ENCODE data around the gene SPATS1. TPM values are rescaled to one million over a fixed set of nuclear protein-coding genes. Genes with fewer than 3 reads are reported as not detected.
"Not testable (repeated sequence)": the region's sequence is repeated elsewhere in the genome, so short reads cannot be mapped to it uniquely, and the experiment has no call there.

The SPATS1 gene
- total and polyA plus RNA-seq, 2 donors: 0.09 to 0.33 TPM

DNA sequence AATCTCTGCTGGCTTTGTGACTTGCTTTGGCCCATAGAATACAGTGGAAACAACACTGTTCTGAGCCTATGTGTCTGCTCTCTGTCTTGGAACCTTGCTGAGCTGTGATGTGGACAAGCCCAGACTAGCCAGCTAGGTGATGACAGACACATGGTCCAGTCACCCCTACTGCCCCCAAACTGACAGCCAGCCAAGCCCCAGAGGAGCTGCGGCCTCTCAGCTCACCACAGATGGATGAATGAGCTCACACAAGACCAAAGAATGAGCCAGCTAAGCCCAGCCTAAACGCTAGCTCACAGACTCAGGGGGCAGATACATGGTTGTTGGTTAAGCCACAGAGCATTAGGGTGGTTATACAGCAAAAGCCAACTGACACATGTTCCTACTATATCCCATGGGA is 33.4 kb upstream of the SPATS1 start:
- H3K4me1 ChIP-seq (ENCODE audit: control insufficient read depth in 2 of 2, insufficient read depth in 2 of 2, low read length in 2 of 2): peaks cover 7 to 10% of the 10 kb centered on the region in 2 donors
- H3K36me3 ChIP-seq (ENCODE audit: control insufficient read depth in 2 of 2, insufficient read depth in 2 of 2, low read length in 1 of 2): peaks cover 53 to 69% of the 10 kb centered on the region in 2 donors
- DNase-seq (ENCODE audit: low read depth in 6 of 9, low spot score in 9 of 9): no peak

GRCh38 chr6:44309631-44310030 is 32.8 kb upstream of the SPATS1 start:
- Histone ChIP-seq H3K27ac (ENCODE audit: low read depth in 1 of 2, low read length in 1 of 2) (no peak overlapping the region), H3K36me3 (ENCODE audit: control insufficient read depth in 2 of 2, insufficient read depth in 2 of 2, low read length in 1 of 2) (peaks cover 48 to 63% of the 10 kb centered on the region in 2 donors)
- DNase-seq (ENCODE audit: low read depth in 6 of 9, low spot score in 9 of 9): no peak

More for the DNA sequence above, 33.4 kb upstream of the SPATS1 start:
- no peak overlapping the region for H3K4me3 ChIP-seq (ENCODE audit: low read length in 2 of 2)
- no peak overlapping the region for H3K27ac ChIP-seq (ENCODE audit: low read depth in 1 of 2, low read length in 1 of 2)
- no peaks in the 10 kb centered on the region for H3K9me3 ChIP-seq (ENCODE audit: control insufficient read depth in 2 of 2, insufficient read depth in 1 of 2, low read length in 1 of 2)
- WGBS: 94% methylated on average over 2 of the region's 2 CpGs
- H3K27me3 ChIP-seq (ENCODE audit: control insufficient read depth in 2 of 2, insufficient read depth in 1 of 2, low read length in 1 of 2): no peaks in the 10 kb centered on the region

DNA sequence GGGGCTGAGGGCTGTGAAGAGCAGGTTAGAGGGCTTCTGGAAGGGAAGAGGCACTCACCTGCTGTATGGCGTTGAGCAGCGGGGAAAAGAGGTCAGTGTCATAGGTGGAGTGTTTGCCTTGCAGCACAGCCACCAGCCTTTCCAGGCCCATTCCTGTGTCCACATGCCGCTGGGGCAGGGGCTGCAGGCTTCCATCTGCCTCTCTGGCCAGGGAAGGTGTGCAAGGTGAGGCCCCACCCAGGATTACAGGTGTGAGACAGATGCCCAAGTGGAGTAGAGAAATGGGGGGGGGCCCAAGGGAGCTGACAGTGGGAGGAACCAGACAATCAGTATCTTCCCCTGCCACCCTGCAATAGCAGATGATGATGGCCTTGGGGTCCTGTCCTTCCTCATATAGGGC is 32.2 kb upstream of the SPATS1 start:
- no peak overlapping the region for H3K27ac ChIP-seq (ENCODE audit: low read depth in 1 of 2, low read length in 1 of 2)
- peaks cover 7 to 10% of the 10 kb centered on the region in 2 donors for H3K4me1 ChIP-seq (ENCODE audit: control insufficient read depth in 2 of 2, insufficient read depth in 2 of 2, low read length in 2 of 2)
- 97% methylated on average over 3 of the region's 3 CpGs for WGBS
- H3K36me3 ChIP-seq (ENCODE audit: control insufficient read depth in 2 of 2, insufficient read depth in 2 of 2, low read length in 1 of 2): peaks cover 42 to 57% of the 10 kb centered on the region in 2 donors
- H3K9me3 ChIP-seq (ENCODE audit: control insufficient read depth in 2 of 2, insufficient read depth in 1 of 2, low read length in 1 of 2): no peaks in the 10 kb centered on the region
- no peaks in the 10 kb centered on the region for H3K27me3 ChIP-seq (ENCODE audit: control insufficient read depth in 2 of 2, insufficient read depth in 1 of 2, low read length in 1 of 2)
- no peak overlapping the region for H3K4me3 ChIP-seq (ENCODE audit: low read length in 2 of 2)
- no peak for DNase-seq (ENCODE audit: low read depth in 6 of 9, low spot score in 9 of 9)

More at GRCh38 chr6:44309631-44310030, 32.8 kb upstream of the SPATS1 start:
- H3K27me3 ChIP-seq (ENCODE audit: control insufficient read depth in 2 of 2, insufficient read depth in 1 of 2, low read length in 1 of 2): no peaks in the 10 kb centered on the region
- H3K4me1 ChIP-seq (ENCODE audit: control insufficient read depth in 2 of 2, insufficient read depth in 2 of 2, low read length in 2 of 2): peaks cover 7 to 10% of the 10 kb centered on the region in 2 donors
- H3K9me3 ChIP-seq (ENCODE audit: control insufficient read depth in 2 of 2, insufficient read depth in 1 of 2, low read length in 1 of 2): no peaks in the 10 kb centered on the region
- no peak overlapping the region for H3K4me3 ChIP-seq (ENCODE audit: low read length in 2 of 2)

GRCh38 chr6:44311304-44311703 is 31.1 kb upstream of the SPATS1 start:
- H3K27me3 ChIP-seq (ENCODE audit: control insufficient read depth in 2 of 2, insufficient read depth in 1 of 2, low read length in 1 of 2): peaks cover 0 to 4% of the 10 kb centered on the region in 2 donors
- peaks cover 31 to 47% of the 10 kb centered on the region in 2 donors for H3K36me3 ChIP-seq (ENCODE audit: control insufficient read depth in 2 of 2, insufficient read depth in 2 of 2, low read length in 1 of 2)
- no peak overlapping the region for H3K27ac ChIP-seq (ENCODE audit: low read depth in 1 of 2, low read length in 1 of 2)
- no peak overlapping the region for H3K4me3 ChIP-seq (ENCODE audit: low read length in 2 of 2)
- no peaks in the 10 kb centered on the region for H3K9me3 ChIP-seq (ENCODE audit: control insufficient read depth in 2 of 2, insufficient read depth in 1 of 2, low read length in 1 of 2)
- peaks cover 7 to 10% of the 10 kb centered on the region in 2 donors for H3K4me1 ChIP-seq (ENCODE audit: control insufficient read depth in 2 of 2, insufficient read depth in 2 of 2, low read length in 2 of 2)
- WGBS: 68% methylated on average over 2 of the region's 2 CpGs
- no peak for DNase-seq (ENCODE audit: low read depth in 6 of 9, low spot score in 9 of 9)

GRCh38 chr6:44311767-44312166 is 30.7 kb upstream of the SPATS1 start:
- 96% methylated on average over 3 of the region's 3 CpGs for WGBS
- H3K36me3 ChIP-seq (ENCODE audit: control insufficient read depth in 2 of 2, insufficient read depth in 2 of 2, low read length in 1 of 2): peaks cover 26 to 43% of the 10 kb centered on the region in 2 donors
- DNase-seq (ENCODE audit: low read depth in 6 of 9, low spot score in 9 of 9): no peak
- peaks cover 0 to 8% of the 10 kb centered on the region in 2 donors for H3K27me3 ChIP-seq (ENCODE audit: control insufficient read depth in 2 of 2, insufficient read depth in 1 of 2, low read length in 1 of 2)
- no peak overlapping the region for H3K27ac ChIP-seq (ENCODE audit: low read depth in 1 of 2, low read length in 1 of 2)
- no peak overlapping the region for H3K4me3 ChIP-seq (ENCODE audit: low read length in 2 of 2)
- H3K9me3 ChIP-seq (ENCODE audit: control insufficient read depth in 2 of 2, insufficient read depth in 1 of 2, low read length in 1 of 2): no peaks in the 10 kb centered on the region
- H3K4me1 ChIP-seq (ENCODE audit: control insufficient read depth in 2 of 2, insufficient read depth in 2 of 2, low read length in 2 of 2): peaks cover 7 to 10% of the 10 kb centered on the region in 2 donors

DNA sequence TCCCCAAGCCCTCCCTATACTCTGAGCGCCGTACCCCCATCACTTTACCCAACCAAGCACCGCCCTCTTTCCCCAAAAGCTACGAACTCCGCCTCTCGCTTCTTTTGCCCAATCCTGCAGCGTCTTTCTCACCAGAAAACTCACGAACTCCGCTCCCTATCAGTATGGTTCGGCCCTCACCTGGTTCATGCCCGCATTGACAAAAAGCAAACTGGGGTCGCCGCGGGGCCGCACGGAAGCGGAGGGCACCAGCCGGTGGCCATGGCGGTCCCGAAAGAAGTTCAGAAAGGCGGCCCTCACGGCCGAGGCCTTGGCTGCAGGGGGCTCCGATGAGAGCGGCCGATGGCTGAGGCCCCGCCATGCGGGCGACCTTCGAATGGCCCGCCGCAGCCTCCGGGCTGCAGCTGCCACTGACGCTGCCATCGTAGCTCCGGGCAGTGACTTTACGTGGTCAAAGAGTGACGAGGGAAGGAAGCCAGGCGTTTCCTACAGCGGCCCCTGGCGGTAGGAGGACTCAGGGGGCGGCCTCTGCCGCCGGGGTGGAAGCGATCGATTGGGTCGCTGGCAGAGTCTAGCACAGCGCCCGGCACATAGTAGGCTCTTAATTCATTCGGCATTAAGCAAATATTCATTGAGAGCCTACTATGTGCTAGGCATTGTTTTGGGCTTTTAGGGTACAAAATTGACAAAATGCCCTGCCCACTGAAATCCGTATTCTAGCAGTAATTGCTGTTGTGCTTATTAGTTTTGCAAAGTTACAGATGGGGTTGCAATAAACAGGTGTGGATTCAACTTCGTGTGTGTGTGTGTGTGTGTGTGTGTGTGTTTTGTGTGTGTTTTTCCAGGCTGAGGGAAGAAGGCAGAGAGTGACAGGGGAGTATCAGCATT is 29.3 kb upstream of the SPATS1 start, which contains the start of gene AARS2:
Gene AARS2 (minus strand): TSS at position 447 of the 888 bp plus-strand sequence. CDS start 24 bp downstream, at position 423.
- H3K27ac ChIP-seq (ENCODE audit: low read depth in 1 of 2, low read length in 1 of 2): peak within 1 kb of the TSS; percentile 90 to 94
- WGBS: 3% methylated on average over 52 of the region's 52 CpGs
- peak; percentile 71 to 92 (median 83) for DNase-seq (ENCODE audit: low read depth in 6 of 9, low spot score in 9 of 9)
- H3K36me3 ChIP-seq (ENCODE audit: control insufficient read depth in 2 of 2, insufficient read depth in 2 of 2, low read length in 1 of 2): peaks cover 15 to 32% of the 10 kb centered on the region in 2 donors
- H3K27me3 ChIP-seq (ENCODE audit: control insufficient read depth in 2 of 2, insufficient read depth in 1 of 2, low read length in 1 of 2): peaks cover 0 to 11% of the 10 kb centered on the region in 2 donors
- H3K9me3 ChIP-seq (ENCODE audit: control insufficient read depth in 2 of 2, insufficient read depth in 1 of 2, low read length in 1 of 2): no peaks in the 10 kb centered on the region
- peaks cover 7 to 10% of the 10 kb centered on the region in 2 donors for H3K4me1 ChIP-seq (ENCODE audit: control insufficient read depth in 2 of 2, insufficient read depth in 2 of 2, low read length in 2 of 2)
- H3K4me3 ChIP-seq (ENCODE audit: low read length in 2 of 2): peak within 1 kb of the TSS; percentile 81 to 87

GRCh38 chr6:44314657-44315056 is 27.8 kb upstream of the SPATS1 start:
- WGBS: 96% methylated on average over 8 of the region's 8 CpGs

GRCh38 chr6:44315516-44315915 is 26.9 kb upstream of the SPATS1 start:
- peaks cover 0 to 14% of the 10 kb centered on the region in 2 donors for H3K36me3 ChIP-seq (ENCODE audit: control insufficient read depth in 2 of 2, insufficient read depth in 2 of 2, low read length in 1 of 2)
- H3K27ac ChIP-seq (ENCODE audit: low read depth in 1 of 2, low read length in 1 of 2): no peak overlapping the region
- no peak overlapping the region for H3K4me3 ChIP-seq (ENCODE audit: low read length in 2 of 2)
- whole genome bisulfite sequencing: 70% methylated on average over 3 of the region's 3 CpGs
- peaks cover 2 to 20% of the 10 kb centered on the region in 2 donors for H3K27me3 ChIP-seq (ENCODE audit: control insufficient read depth in 2 of 2, insufficient read depth in 1 of 2, low read length in 1 of 2)
- H3K9me3 ChIP-seq (ENCODE audit: control insufficient read depth in 2 of 2, insufficient read depth in 1 of 2, low read length in 1 of 2): no peaks in the 10 kb centered on the region
- peaks cover 7 to 10% of the 10 kb centered on the region in 2 donors for H3K4me1 ChIP-seq (ENCODE audit: control insufficient read depth in 2 of 2, insufficient read depth in 2 of 2, low read length in 2 of 2)
- DNase-seq (ENCODE audit: low read depth in 6 of 9, low spot score in 9 of 9): no peak

More at GRCh38 chr6:44314657-44315056, 27.8 kb upstream of the SPATS1 start:
- not testable (repeated sequence) for DNase-seq (ENCODE audit: low read depth in 6 of 9, low spot score in 9 of 9); H3K9me3 ChIP-seq (ENCODE audit: control insufficient read depth in 2 of 2, insufficient read depth in 1 of 2, low read length in 1 of 2); H3K27ac ChIP-seq (ENCODE audit: low read depth in 1 of 2, low read length in 1 of 2); H3K4me3 ChIP-seq (ENCODE audit: low read length in 2 of 2)
- Histone ChIP-seq H3K27me3 (ENCODE audit: control insufficient read depth in 2 of 2, insufficient read depth in 1 of 2, low read length in 1 of 2) (peaks cover 2 to 18% of the 10 kb centered on the region in 2 donors), H3K4me1 (ENCODE audit: control insufficient read depth in 2 of 2, insufficient read depth in 2 of 2, low read length in 2 of 2) (peaks cover 7 to 10% of the 10 kb centered on the region in 2 donors), H3K36me3 (ENCODE audit: control insufficient read depth in 2 of 2, insufficient read depth in 2 of 2, low read length in 1 of 2) (peaks cover 7 to 21% of the 10 kb centered on the region in 2 donors)

- Histone ChIP-seq H3K4me3 (ENCODE audit: low read length in 2 of 2) (no peak overlapping the region), H3K9me3 (ENCODE audit: control insufficient read depth in 2 of 2, insufficient read depth in 1 of 2, low read length in 1 of 2) (no peaks in the 10 kb centered on the region), H3K36me3 (ENCODE audit: control insufficient read depth in 2 of 2, insufficient read depth in 2 of 2, low read length in 1 of 2) (peaks cover 0 to 9% of the 10 kb centered on the region in 2 donors), H3K27ac (ENCODE audit: low read depth in 1 of 2, low read length in 1 of 2) (no peak overlapping the region), H3K27me3 (ENCODE audit: control insufficient read depth in 2 of 2, insufficient read depth in 1 of 2, low read length in 1 of 2) (peaks cover 3 to 21% of the 10 kb centered on the region in 2 donors), H3K4me1 (ENCODE audit: control insufficient read depth in 2 of 2, insufficient read depth in 2 of 2, low read length in 2 of 2) (peaks cover 7 to 10% of the 10 kb centered on the region in 2 donors)
- WGBS: 93% methylated on average over 5 of the region's 5 CpGs
- no peak for DNase-seq (ENCODE audit: low read depth in 6 of 9, low spot score in 9 of 9)
Measured at GRCh38 chr6:44315951-44316350, 26.5 kb upstream of the SPATS1 start.
